Kidney (tissue), 14 donors: Measurements from ENCODE around the gene MATN1. TPM values are rescaled to one million over a fixed set of nuclear protein-coding genes. Genes with fewer than 3 reads are reported as not detected.

Experiments used
- DNase-seq, 5 donors: peaks; one replicate each; pipeline ENCODE4 v3.0.0-alpha.2; 2013 to 2020
- FAIRE-seq: peaks from 2 replicates; lab custom pipeline; 2012; peaks lifted over from hg19 to GRCh38; lab: Jason Lieb, UNC
- H3K27ac ChIP-seq, 2 donors: one replicate each; pipeline ENCODE4 v1.7.0; 2013; ENCODE audit warnings: low read depth in 2 of 2, low read length in 2 of 2, inconsistent platforms in 1 of 2
- H3K27me3 ChIP-seq: one replicate; pipeline ENCODE4 v1.7.1; 2013; ENCODE audit warnings: low read length, inconsistent platforms; ENCODE audit not compliant: control insufficient read depth, insufficient read depth
- H3K36me3 ChIP-seq, 3 donors: one replicate each; pipeline versions ENCODE4 v1.7.0 to v1.7.1; 2013; ENCODE audit warnings: low read length in 3 of 3, control low read depth in 1 of 3, inconsistent platforms in 1 of 3; ENCODE audit not compliant: insufficient read depth in 3 of 3, control insufficient read depth in 2 of 3
- H3K4me1 ChIP-seq, 3 donors: one replicate each; pipeline versions ENCODE4 v1.7.0 to v1.7.1; 2013; ENCODE audit warnings: low read length in 3 of 3, inconsistent platforms in 1 of 3, low read depth in 1 of 3; ENCODE audit not compliant: control insufficient read depth in 2 of 3, insufficient read depth in 2 of 3
- H3K4me3 ChIP-seq, 3 donors: one replicate each; pipeline versions ENCODE4 v1.7.0 to v1.8.1; 2013; ENCODE audit warnings: low read length in 3 of 3, control low read depth in 1 of 3, inconsistent platforms in 1 of 3
- H3K9ac ChIP-seq, 3 donors: one replicate each; pipeline versions ENCODE4 v1.7.0 to v1.7.1; 2013; ENCODE audit warnings: low read length in 3 of 3, control low read depth in 1 of 3, inconsistent platforms in 1 of 3
- H3K9me3 ChIP-seq, 3 donors: one replicate each; pipeline versions ENCODE4 v1.7.0 to v1.7.1; 2013; ENCODE audit warnings: low read length in 3 of 3, control low read depth in 1 of 3, inconsistent platforms in 1 of 3; ENCODE audit not compliant: control insufficient read depth in 2 of 3, insufficient read depth in 1 of 3
- CTCF ChIP-seq: IDR thresholded peaks from 3 replicates; pipeline ENCODE4 v1.5.1; 2012; ENCODE audit warnings: mild to moderate bottlenecking, moderate library complexity, borderline replicate concordance; ENCODE audit not compliant: insufficient read depth; ENCODE audit errors: extremely low read depth
- intact Hi-C: fragments of 100-400 bp; cut with DNase I; formaldehyde crosslinking; loops from one replicate; pipeline ENCODE4 v1.11.1; 2022
- polyA plus RNA-seq: library from polyadenylated mRNA; stranded (reverse); fragments of 350-450 nt; fragmentation: Illumina TruSeq; extraction: RNeasy Lipid Tissue Mini Kit (QIAGEN cat#74804); gene quantifications from one replicate; pipeline ENCODE4 v1.2.3, GENCODE V29; 2014; ENCODE audit warnings: low read depth, low replicate concordance; ENCODE audit not compliant: insufficient read depth
- total RNA-seq: library from RNA; stranded (reverse); fragmentation: NEBNext Ultra II Directional; extraction: Animal tissue kit (Norgen Biotek cat#: 25700); gene quantifications from one replicate; pipeline ENCODE4 v1.2.1, GENCODE V29; 2021
- donor health status: control.
- donor health status: control.
- donor health status: control.
- donor health status: control.
- donor health status: control.
- donor health status: DM: yes; HTN: yes; CAD: no.
- donor health status: Normal renal cell carcinoma (clear cell type).

MATN1 gene
- total and polyA plus RNA-seq, 2 donors from 2014 or later = 0.13 TPM; not detected in 1

GRCh38 chr1:30761381-30762151 lies 38.2 kb upstream of the MATN1 start:
- Histone ChIP-seq H3K9me3 (no peaks in the 10 kb centered on the region), H3K9ac (no peak overlapping the region), H3K4me3 (no peak overlapping the region), H3K27me3 (no peaks in the 10 kb centered on the region), H3K27ac (no peak overlapping the region), H3K4me1 (no peaks in the 10 kb centered on the region), H3K36me3 (no peaks in the 10 kb centered on the region)
- DNase-seq = peak in 1 of 5 donors; percentile 51
- intact Hi-C loops = no loop called here
- FAIRE-seq = no peak
- TF ChIP-seq CTCF = no peak

- intact Hi-C loops = no loop called here
- FAIRE-seq = no peak
- DNase-seq = peak in 1 of 5 donors; percentile 40
These were observed 37.4 kb upstream of the MATN1 start for GRCh38 chr1:30760596-30761324.

GRCh38 chr1:30759718-30760281 lies 36.4 kb upstream of the MATN1 start:
- intact Hi-C loops = no loop called here
- H3K4me3 ChIP-seq = no peak overlapping the region
- peak in 1 of 5 donors; percentile 38 for DNase-seq

More at GRCh38 chr1:30760596-30761324, 37.4 kb upstream of the MATN1 start:
- no peak overlapping the region for H3K27ac ChIP-seq
- TF ChIP-seq CTCF = no peak
- no peaks in the 10 kb centered on the region for H3K4me1 ChIP-seq
- no peaks in the 10 kb centered on the region for H3K9me3 ChIP-seq
- no peak overlapping the region for H3K4me3 ChIP-seq
- H3K36me3 ChIP-seq = no peaks in the 10 kb centered on the region
- H3K27me3 ChIP-seq = no peaks in the 10 kb centered on the region
- no peak overlapping the region for H3K9ac ChIP-seq

More at GRCh38 chr1:30759718-30760281, 36.4 kb upstream of the MATN1 start:
- no peak for FAIRE-seq
- Histone ChIP-seq H3K4me1 (no peaks in the 10 kb centered on the region), H3K9me3 (no peaks in the 10 kb centered on the region), H3K9ac (no peak overlapping the region), H3K27ac (no peak overlapping the region), H3K27me3 (no peaks in the 10 kb centered on the region), H3K36me3 (no peaks in the 10 kb centered on the region)
- TF ChIP-seq CTCF = no peak
